Keratinocyte (primary cell): ENCODE data around the gene LDLRAD2.

Experiments
- EZH2 ChIP-seq: IDR thresholded peaks from one replicate; pipeline ENCODE4 v1.6.1; 2012; ENCODE audit warnings: inconsistent platforms, mild to moderate bottlenecking, low read length, moderate library complexity
- TF ChIP-seq, protein P1 (sequence below), 3 experiments: IDR thresholded peaks in 1 of 3; conservative IDR thresholded peaks in 1 of 3; optimal IDR thresholded peaks in 1 of 3; 2 replicates in 2 of 3; 3 replicates in 1 of 3; pipeline versions ENCODE3 to v1.5.1; 2011; ENCODE audit warnings: low read length in 3 of 3, mild to moderate bottlenecking in 3 of 3, moderate library complexity in 2 of 3, control low read depth in 1 of 3, inconsistent platforms in 1 of 3; ENCODE audit not compliant: insufficient read depth in 2 of 3; ENCODE audit errors: extremely low read depth in 1 of 3

DNA sequence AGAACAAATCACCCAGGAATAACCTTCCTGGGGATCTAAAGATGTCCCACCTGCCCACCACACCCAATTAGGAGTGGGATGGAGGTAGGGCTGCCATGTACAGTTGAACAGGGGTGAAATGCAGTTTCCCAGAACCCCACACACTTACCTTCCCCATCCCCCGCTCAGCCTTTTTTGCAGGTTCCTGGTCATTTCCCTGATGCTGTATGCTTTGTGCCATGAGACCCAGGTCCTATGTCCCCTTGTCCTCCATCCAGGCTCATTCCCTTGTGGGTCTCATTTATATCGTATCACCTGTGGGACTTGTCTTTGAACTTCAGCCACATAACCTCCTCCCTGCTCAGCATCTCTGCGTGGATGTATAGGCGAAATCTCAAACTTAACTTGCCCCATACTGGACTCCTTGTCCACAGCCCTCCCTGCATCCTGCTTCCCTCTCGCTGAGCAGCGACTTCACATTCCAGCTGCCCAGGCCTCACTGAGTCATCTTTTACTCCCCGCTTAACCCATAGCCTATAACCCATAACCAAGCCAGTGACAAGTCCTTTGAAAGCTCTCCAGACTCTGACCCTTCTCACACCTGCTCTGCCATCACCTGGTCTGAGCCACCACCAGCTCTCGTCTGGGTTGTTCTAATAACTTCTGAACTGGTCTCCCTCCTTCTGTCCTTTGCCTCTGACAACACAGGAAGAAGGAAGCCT, 4.7 kb downstream of the LDLRAD2 start:
- TF ChIP-seq, protein P1, sequence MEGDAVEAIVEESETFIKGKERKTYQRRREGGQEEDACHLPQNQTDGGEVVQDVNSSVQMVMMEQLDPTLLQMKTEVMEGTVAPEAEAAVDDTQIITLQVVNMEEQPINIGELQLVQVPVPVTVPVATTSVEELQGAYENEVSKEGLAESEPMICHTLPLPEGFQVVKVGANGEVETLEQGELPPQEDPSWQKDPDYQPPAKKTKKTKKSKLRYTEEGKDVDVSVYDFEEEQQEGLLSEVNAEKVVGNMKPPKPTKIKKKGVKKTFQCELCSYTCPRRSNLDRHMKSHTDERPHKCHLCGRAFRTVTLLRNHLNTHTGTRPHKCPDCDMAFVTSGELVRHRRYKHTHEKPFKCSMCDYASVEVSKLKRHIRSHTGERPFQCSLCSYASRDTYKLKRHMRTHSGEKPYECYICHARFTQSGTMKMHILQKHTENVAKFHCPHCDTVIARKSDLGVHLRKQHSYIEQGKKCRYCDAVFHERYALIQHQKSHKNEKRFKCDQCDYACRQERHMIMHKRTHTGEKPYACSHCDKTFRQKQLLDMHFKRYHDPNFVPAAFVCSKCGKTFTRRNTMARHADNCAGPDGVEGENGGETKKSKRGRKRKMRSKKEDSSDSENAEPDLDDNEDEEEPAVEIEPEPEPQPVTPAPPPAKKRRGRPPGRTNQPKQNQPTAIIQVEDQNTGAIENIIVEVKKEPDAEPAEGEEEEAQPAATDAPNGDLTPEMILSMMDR (optimal IDR thresholded peaks at IDR 0.05 in 1 of 3, IDR thresholded peaks at IDR 0.05 in 1 of 3, conservative IDR thresholded peaks at IDR 0.05 in 1 of 3; ENCODE audit: extremely low read depth in 1 of 3, insufficient read depth in 2 of 3, low read length in 3 of 3) = no peak
- no peak for TF ChIP-seq EZH2
